Stomach (tissue), 4 donors: ENCODE results near the gene JAKMIP1.

ENCODE experiments used
- EP300 ChIP-seq: sonication (generic); formaldehyde crosslinking; IDR thresholded peaks from one replicate; pipeline ENCODE4 v1.6.1; 2017; ENCODE audit warnings: antibody characterized with exemption
- POLR2A ChIP-seq, 4 donors: fragments of 450-650 bp; IDR thresholded peaks; one replicate each; pipeline ENCODE4 v1.6.1; 2016; ENCODE audit warnings: antibody characterized with exemption in 4 of 4, control low read depth in 2 of 4, mild to moderate bottlenecking in 1 of 4, moderate library complexity in 1 of 4
- POLR2AphosphoS5 ChIP-seq, 3 donors: sonication (generic); formaldehyde crosslinking; IDR thresholded peaks; one replicate each; pipeline ENCODE4 v1.6.1; 2016; ENCODE audit warnings: antibody characterized with exemption in 3 of 3
- TF ChIP-seq, protein P1 (sequence below), 7 experiments: fragments of 450-650 bp in 4 of 7; fragments of 200-600 bp in 3 of 7; sonication (generic) in 3 of 7; IDR thresholded peaks; one replicate each; pipeline ENCODE4 v1.5.1; 2016 to 2019; ENCODE audit warnings: antibody characterized with exemption in 7 of 7, control low read depth in 2 of 7, mild to moderate bottlenecking in 1 of 7

GRCh38 chr4:6031846-6032245, 168.5 kb downstream of the JAKMIP1 start:
- TF ChIP-seq POLR2A (IDR thresholded peaks at IDR 0.05), result no peak
- TF ChIP-seq, protein P1, sequence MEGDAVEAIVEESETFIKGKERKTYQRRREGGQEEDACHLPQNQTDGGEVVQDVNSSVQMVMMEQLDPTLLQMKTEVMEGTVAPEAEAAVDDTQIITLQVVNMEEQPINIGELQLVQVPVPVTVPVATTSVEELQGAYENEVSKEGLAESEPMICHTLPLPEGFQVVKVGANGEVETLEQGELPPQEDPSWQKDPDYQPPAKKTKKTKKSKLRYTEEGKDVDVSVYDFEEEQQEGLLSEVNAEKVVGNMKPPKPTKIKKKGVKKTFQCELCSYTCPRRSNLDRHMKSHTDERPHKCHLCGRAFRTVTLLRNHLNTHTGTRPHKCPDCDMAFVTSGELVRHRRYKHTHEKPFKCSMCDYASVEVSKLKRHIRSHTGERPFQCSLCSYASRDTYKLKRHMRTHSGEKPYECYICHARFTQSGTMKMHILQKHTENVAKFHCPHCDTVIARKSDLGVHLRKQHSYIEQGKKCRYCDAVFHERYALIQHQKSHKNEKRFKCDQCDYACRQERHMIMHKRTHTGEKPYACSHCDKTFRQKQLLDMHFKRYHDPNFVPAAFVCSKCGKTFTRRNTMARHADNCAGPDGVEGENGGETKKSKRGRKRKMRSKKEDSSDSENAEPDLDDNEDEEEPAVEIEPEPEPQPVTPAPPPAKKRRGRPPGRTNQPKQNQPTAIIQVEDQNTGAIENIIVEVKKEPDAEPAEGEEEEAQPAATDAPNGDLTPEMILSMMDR (IDR thresholded peaks at IDR 0.05), result no peak
- TF ChIP-seq POLR2AphosphoS5 (IDR thresholded peaks at IDR 0.05), result no peak
- TF ChIP-seq EP300, result no peak
